ENCODE results near the gene TSSK1B.

TSSK1B gene

DNA sequence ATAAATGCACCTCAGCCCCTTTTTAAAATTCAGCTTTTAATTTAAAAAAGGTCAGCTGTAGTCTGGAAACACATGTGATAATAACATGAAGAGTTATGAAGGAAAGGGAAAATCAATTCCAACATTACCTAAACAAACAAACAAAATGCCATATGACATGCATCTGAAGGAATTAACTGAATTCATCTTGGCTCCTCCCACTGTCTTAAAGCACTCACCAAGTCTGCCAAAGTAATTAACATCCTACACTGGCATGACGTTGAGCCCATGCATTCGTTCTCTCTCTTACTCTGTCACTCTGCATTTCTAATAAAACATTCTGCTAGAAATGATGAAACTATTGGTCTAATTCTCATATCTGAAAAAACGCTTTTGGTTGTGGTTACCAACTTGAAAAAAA is 37.7 kb downstream of the TSSK1B start:
- DNase-seq = no peak

DNA sequence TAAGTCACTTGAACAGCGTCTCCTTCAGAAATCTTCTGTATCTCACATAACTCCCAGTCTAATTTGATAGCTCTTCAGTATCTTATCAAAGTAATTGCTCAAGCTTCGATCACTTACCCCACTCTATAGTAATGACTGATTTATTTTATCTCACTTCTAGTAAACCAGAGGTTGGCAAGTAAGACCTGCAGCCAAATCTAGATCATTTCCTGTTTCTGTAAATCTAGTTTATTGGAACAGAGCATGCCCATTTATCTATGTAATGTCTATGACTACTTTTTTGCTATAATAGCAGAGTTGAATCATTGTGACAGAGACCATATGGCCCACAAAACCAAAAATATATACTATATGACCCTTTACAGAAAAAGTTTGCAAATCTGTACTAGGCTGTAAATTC is 40.1 kb downstream of the TSSK1B start:
- no peak for DNase-seq

DNA sequence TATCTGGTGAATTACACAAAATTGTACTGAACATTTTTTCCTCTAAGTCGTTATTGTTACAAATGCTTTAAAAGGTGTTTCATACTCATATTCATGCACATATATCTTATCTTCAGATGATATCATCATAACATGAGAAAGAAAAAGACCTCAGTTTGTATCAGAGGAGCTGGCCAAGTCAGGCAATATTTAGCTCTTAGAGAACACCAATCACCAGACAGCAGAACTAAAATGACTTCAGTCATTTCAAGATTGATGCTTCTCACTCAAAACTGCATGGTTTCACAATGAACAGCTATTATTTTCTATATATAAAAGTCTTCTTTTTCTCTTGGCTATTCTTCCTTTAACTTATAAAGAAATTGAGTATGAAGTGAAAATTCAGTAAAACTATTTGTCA is 44.6 kb downstream of the TSSK1B start:
- no peak for DNase-seq

- no peak for DNase-seq
Measured at GRCh38 chr5:113389116-113389515, 45.7 kb downstream of the TSSK1B start.

- no peak for DNase-seq
Measured at GRCh38 chr5:113387844-113388243, 46.9 kb downstream of the TSSK1B start.

DNA sequence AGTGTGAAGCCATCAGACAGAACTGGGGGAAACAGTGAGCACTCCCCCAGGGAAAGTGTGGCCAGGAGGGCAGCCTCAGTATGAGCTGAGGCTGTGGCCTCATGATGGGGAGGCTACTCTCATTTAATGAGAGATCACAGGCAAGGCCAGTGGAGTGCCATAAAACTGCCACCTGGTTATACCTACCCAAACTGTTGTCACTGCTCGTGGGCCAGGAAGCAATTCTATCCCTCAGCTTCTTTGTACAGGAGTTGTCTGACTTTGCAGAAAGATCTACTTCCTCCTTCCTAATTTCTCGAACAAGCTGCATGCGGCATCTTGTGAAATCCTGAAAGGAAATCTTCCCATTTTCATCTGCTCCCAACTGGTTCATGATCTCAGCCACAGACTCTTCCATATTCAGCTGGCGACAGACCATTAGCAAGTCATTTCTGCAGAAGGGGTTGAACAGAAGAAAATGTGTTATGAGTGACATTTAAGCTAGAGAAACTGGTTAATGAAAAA is 50.0 kb downstream of the TSSK1B start:
- DNase-seq = no peak

GRCh38 chr5:113382731-113383130 is 52.1 kb downstream of the TSSK1B start:
- DNase-seq = no peak
